ENCODE measurements around the gene MSL3. TPM values are rescaled to one million over a fixed set of nuclear protein-coding genes. Genes with fewer than 3 reads are reported as not detected.

MSL3 gene
- total RNA-seq, 1 donor from 2014 or later: 34.9 TPM

- TF ChIP-seq CTCF (IDR thresholded peaks at IDR 0.05): peak; percentile 55
- Histone ChIP-seq H3K36me3 (no peaks in the 10 kb centered on the region), H3K4me1 (no peaks in the 10 kb centered on the region), H3K27me3 (ENCODE audit: low read depth) (no peaks in the 10 kb centered on the region), H3K27ac (no peak overlapping the region), H3K9me3 (no peaks in the 10 kb centered on the region), H3K4me3 (peak overlapping the region; percentile 29)
- DNase-seq: peak; percentile 54
- peak; percentile 67 to 73 for ATAC-seq
- intact Hi-C loops (cut with DNase I): no loop called here
Observed at GRCh38 chrX:11787564-11787963, 29.5 kb downstream of the MSL3 start.

- Histone ChIP-seq H3K9me3 (no peaks in the 10 kb centered on the region), H3K4me3 (no peak overlapping the region), H3K27me3 (ENCODE audit: low read depth) (no peaks in the 10 kb centered on the region), H3K36me3 (no peaks in the 10 kb centered on the region), H3K4me1 (no peaks in the 10 kb centered on the region), H3K27ac (no peak overlapping the region)
- no peak for ATAC-seq
- no peak for DNase-seq
- intact Hi-C loops (cut with DNase I): no loop called here
- no peak for TF ChIP-seq CTCF (IDR thresholded peaks at IDR 0.05)
Observed at GRCh38 chrX:11789809-11790208, 31.8 kb downstream of the MSL3 start.

GRCh38 chrX:11791090-11791489, 33.1 kb downstream of the MSL3 start:
- no peak for TF ChIP-seq CTCF (IDR thresholded peaks at IDR 0.05)
- no peak for ATAC-seq

GRCh38 chrX:11791537-11791936, 33.5 kb downstream of the MSL3 start:
- Histone ChIP-seq H3K4me3 (no peak overlapping the region), H3K9me3 (no peaks in the 10 kb centered on the region), H3K36me3 (no peaks in the 10 kb centered on the region), H3K27me3 (ENCODE audit: low read depth) (no peaks in the 10 kb centered on the region), H3K4me1 (no peaks in the 10 kb centered on the region), H3K27ac (no peak overlapping the region)
- DNase-seq (no peak), ATAC-seq (no peak)
- TF ChIP-seq CTCF (IDR thresholded peaks at IDR 0.05): no peak
- intact Hi-C loops (cut with DNase I): no loop called here

More at GRCh38 chrX:11791090-11791489, 33.1 kb downstream of the MSL3 start:
- H3K27ac ChIP-seq: no peak overlapping the region
- no peaks in the 10 kb centered on the region for H3K27me3 ChIP-seq (ENCODE audit: low read depth)
- H3K9me3 ChIP-seq: no peaks in the 10 kb centered on the region
- no peak overlapping the region for H3K4me3 ChIP-seq
- no peaks in the 10 kb centered on the region for H3K36me3 ChIP-seq
- DNase-seq: no peak
- no peaks in the 10 kb centered on the region for H3K4me1 ChIP-seq
- intact Hi-C loops (cut with DNase I): no loop called here

- intact Hi-C loops (cut with DNase I): no loop called here
- H3K9me3 ChIP-seq: no peaks in the 10 kb centered on the region
- H3K4me1 ChIP-seq: no peaks in the 10 kb centered on the region
- DNase-seq (peak; percentile 43), ATAC-seq (peak in 1 of 2 donors; percentile 27)
- H3K4me3 ChIP-seq: no peak overlapping the region
- no peak for TF ChIP-seq CTCF (IDR thresholded peaks at IDR 0.05)
- no peaks in the 10 kb centered on the region for H3K36me3 ChIP-seq
- no peaks in the 10 kb centered on the region for H3K27me3 ChIP-seq (ENCODE audit: low read depth)
- no peak overlapping the region for H3K27ac ChIP-seq
Observed at GRCh38 chrX:11792461-11793421, 34.7 kb downstream of the MSL3 start.

All from lower lobe of right lung (tissue), 2 donors.